Panc1 (cell line): ENCODE results near the gene ASB16.

Source experiments
- SIN3A ChIP-seq: IDR thresholded peaks from 2 replicates; pipeline ENCODE4 v1.6.1; 2012; ENCODE audit warnings: low read depth, mild to moderate bottlenecking, low read length, moderate library complexity, borderline replicate concordance; ENCODE audit not compliant: insufficient read depth
- TF ChIP-seq, protein P1 (sequence below): fragments of 450-650 bp; IDR thresholded peaks from 2 replicates; pipeline ENCODE4 v1.5.1; 2017; ENCODE audit warnings: mild to moderate bottlenecking

DNA sequence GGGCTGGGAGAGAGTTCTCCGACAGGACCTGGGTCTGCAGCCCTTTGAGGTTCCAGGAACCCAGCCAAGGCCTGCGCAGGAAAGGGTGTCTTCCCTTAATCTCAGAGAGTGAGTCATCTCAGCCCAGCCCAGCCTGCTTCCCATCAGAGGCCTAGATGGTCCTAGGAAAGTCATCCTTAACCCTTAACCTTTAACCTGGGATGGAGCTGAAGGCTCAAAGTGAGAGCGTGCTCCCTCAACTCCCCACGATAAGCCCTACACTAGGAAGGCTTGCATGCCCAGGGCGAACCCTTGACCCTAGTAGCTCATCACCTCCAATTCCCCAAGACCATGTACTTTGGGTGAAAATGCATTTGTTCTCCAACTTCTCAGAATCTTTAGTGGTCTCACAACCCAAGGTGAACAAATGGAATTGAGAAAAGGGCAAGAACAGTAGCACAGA lies 34.0 kb downstream of the ASB16 start:
- TF ChIP-seq, protein P1, sequence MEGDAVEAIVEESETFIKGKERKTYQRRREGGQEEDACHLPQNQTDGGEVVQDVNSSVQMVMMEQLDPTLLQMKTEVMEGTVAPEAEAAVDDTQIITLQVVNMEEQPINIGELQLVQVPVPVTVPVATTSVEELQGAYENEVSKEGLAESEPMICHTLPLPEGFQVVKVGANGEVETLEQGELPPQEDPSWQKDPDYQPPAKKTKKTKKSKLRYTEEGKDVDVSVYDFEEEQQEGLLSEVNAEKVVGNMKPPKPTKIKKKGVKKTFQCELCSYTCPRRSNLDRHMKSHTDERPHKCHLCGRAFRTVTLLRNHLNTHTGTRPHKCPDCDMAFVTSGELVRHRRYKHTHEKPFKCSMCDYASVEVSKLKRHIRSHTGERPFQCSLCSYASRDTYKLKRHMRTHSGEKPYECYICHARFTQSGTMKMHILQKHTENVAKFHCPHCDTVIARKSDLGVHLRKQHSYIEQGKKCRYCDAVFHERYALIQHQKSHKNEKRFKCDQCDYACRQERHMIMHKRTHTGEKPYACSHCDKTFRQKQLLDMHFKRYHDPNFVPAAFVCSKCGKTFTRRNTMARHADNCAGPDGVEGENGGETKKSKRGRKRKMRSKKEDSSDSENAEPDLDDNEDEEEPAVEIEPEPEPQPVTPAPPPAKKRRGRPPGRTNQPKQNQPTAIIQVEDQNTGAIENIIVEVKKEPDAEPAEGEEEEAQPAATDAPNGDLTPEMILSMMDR = no peak
- TF ChIP-seq SIN3A = no peak
